Measurements from ENCODE around the gene BSND.

Gene BSND

GRCh38 chr1:54994355-54994990, 4.3 kb upstream of the BSND start:
- TF ChIP-seq NFIC (IDR thresholded peaks at IDR 0.05) (no peak), TCF12 (IDR thresholded peaks at IDR 0.05; ENCODE audit: low read depth) (no peak), MAX (IDR thresholded peaks at IDR 0.05) (no peak), EP300 (IDR thresholded peaks at IDR 0.05; ENCODE audit: borderline replicate concordance) (no peak), ZBTB7A (IDR thresholded peaks at IDR 0.05; ENCODE audit: low read depth) (no peak), TAF1 (IDR thresholded peaks at IDR 0.05; ENCODE audit: low read depth) (no peak), YY1 (IDR thresholded peaks at IDR 0.05; ENCODE audit: low read depth) (no peak), EGR1 (IDR thresholded peaks at IDR 0.05) (no peak)

- no peak for TF ChIP-seq TCF12 (IDR thresholded peaks at IDR 0.05; ENCODE audit: low read depth)
- no peak for TF ChIP-seq ZBTB7A (IDR thresholded peaks at IDR 0.05; ENCODE audit: low read depth)
- TF ChIP-seq NFIC (IDR thresholded peaks at IDR 0.05), result no peak
- no peak for TF ChIP-seq CREB1 (IDR thresholded peaks at IDR 0.05; ENCODE audit: low read depth)
- TF ChIP-seq RAD21 (IDR thresholded peaks at IDR 0.05; ENCODE audit: low read depth), result no peak
- no peak for TF ChIP-seq EGR1 (IDR thresholded peaks at IDR 0.05)
- TF ChIP-seq EP300 (IDR thresholded peaks at IDR 0.05; ENCODE audit: borderline replicate concordance), result no peak
- TF ChIP-seq MAX (IDR thresholded peaks at IDR 0.05), result no peak
- no peak for TF ChIP-seq TAF1 (IDR thresholded peaks at IDR 0.05; ENCODE audit: low read depth)
- TF ChIP-seq TEAD4 (IDR thresholded peaks at IDR 0.05), result no peak
- no peak for TF ChIP-seq FOXM1 (IDR thresholded peaks at IDR 0.05; ENCODE audit: borderline replicate concordance, low read depth)
- no peak for TF ChIP-seq REST (IDR thresholded peaks at IDR 0.05; ENCODE audit: low read depth)
- TF ChIP-seq YY1 (IDR thresholded peaks at IDR 0.05; ENCODE audit: low read depth), result no peak
- no peak for TF ChIP-seq CEBPB (IDR thresholded peaks at IDR 0.05)
- no peak for TF ChIP-seq USF1 (IDR thresholded peaks at IDR 0.05)
Observed at GRCh38 chr1:54995013-54995760, 3.5 kb upstream of the BSND start.

GRCh38 chr1:54995835-54996234, 2.9 kb upstream of the BSND start:
- no peak for TF ChIP-seq MAX (IDR thresholded peaks at IDR 0.05)
- no peak for TF ChIP-seq CREB1 (IDR thresholded peaks at IDR 0.05; ENCODE audit: low read depth)
- TF ChIP-seq RAD21 (IDR thresholded peaks at IDR 0.05; ENCODE audit: low read depth), result no peak
- no peak for TF ChIP-seq REST (IDR thresholded peaks at IDR 0.05; ENCODE audit: low read depth)
- TF ChIP-seq USF1 (IDR thresholded peaks at IDR 0.05), result no peak
- no peak for TF ChIP-seq EP300 (IDR thresholded peaks at IDR 0.05; ENCODE audit: borderline replicate concordance)
- no peak for TF ChIP-seq YY1 (IDR thresholded peaks at IDR 0.05; ENCODE audit: low read depth)
- TF ChIP-seq TEAD4 (IDR thresholded peaks at IDR 0.05), result no peak
- TF ChIP-seq NFIC (IDR thresholded peaks at IDR 0.05), result no peak
- no peak for TF ChIP-seq ZBTB7A (IDR thresholded peaks at IDR 0.05; ENCODE audit: low read depth)
- no peak for TF ChIP-seq CEBPB (IDR thresholded peaks at IDR 0.05)
- TF ChIP-seq EGR1 (IDR thresholded peaks at IDR 0.05), result no peak
- TF ChIP-seq FOXM1 (IDR thresholded peaks at IDR 0.05; ENCODE audit: borderline replicate concordance, low read depth), result no peak

GRCh38 chr1:54996359-54996868, 2.3 kb upstream of the BSND start:
- no peak for TF ChIP-seq FOXM1 (IDR thresholded peaks at IDR 0.05; ENCODE audit: borderline replicate concordance, low read depth)
- peak; percentile 92 for TF ChIP-seq MAX (IDR thresholded peaks at IDR 0.05)
- peak; percentile 74; the same call in 1 of the 2 replicates for TF ChIP-seq ZBTB7A (IDR thresholded peaks at IDR 0.05; ENCODE audit: low read depth)
- no peak for TF ChIP-seq TAF1 (IDR thresholded peaks at IDR 0.05; ENCODE audit: low read depth)
- peak; percentile 99 for TF ChIP-seq RAD21 (IDR thresholded peaks at IDR 0.05; ENCODE audit: low read depth)
- TF ChIP-seq CEBPB (IDR thresholded peaks at IDR 0.05), result no peak
- no peak for TF ChIP-seq TEAD4 (IDR thresholded peaks at IDR 0.05)
- TF ChIP-seq YY1 (IDR thresholded peaks at IDR 0.05; ENCODE audit: low read depth), result peak; percentile 76
- no peak for TF ChIP-seq EGR1 (IDR thresholded peaks at IDR 0.05)
- no peak for TF ChIP-seq EP300 (IDR thresholded peaks at IDR 0.05; ENCODE audit: borderline replicate concordance)
- no peak for TF ChIP-seq CREB1 (IDR thresholded peaks at IDR 0.05; ENCODE audit: low read depth)
- no peak for TF ChIP-seq REST (IDR thresholded peaks at IDR 0.05; ENCODE audit: low read depth)
